Hepatocyte (in vitro differentiated cells): ENCODE measurements around the gene LEKR1.
"Not testable (repeated sequence)": the region's sequence is repeated elsewhere in the genome, so short reads cannot be mapped to it uniquely, and the experiment has no call there.

Experiments used
- EZH2 ChIP-seq: fragments of 200-600 bp; sonication (generic); IDR thresholded peaks from 2 replicates; pipeline ENCODE4 v1.6.1; 2016; ENCODE audit warnings: antibody characterized with exemption, mild to moderate bottlenecking, borderline replicate concordance
- TF ChIP-seq, protein P1 (sequence below): fragments of 200-600 bp; sonication (generic); IDR thresholded peaks from 2 replicates; pipeline ENCODE4 v1.5.1; 2016; ENCODE audit warnings: antibody characterized with exemption, mild to moderate bottlenecking; ENCODE audit not compliant: poor library complexity

- TF ChIP-seq, protein P1, sequence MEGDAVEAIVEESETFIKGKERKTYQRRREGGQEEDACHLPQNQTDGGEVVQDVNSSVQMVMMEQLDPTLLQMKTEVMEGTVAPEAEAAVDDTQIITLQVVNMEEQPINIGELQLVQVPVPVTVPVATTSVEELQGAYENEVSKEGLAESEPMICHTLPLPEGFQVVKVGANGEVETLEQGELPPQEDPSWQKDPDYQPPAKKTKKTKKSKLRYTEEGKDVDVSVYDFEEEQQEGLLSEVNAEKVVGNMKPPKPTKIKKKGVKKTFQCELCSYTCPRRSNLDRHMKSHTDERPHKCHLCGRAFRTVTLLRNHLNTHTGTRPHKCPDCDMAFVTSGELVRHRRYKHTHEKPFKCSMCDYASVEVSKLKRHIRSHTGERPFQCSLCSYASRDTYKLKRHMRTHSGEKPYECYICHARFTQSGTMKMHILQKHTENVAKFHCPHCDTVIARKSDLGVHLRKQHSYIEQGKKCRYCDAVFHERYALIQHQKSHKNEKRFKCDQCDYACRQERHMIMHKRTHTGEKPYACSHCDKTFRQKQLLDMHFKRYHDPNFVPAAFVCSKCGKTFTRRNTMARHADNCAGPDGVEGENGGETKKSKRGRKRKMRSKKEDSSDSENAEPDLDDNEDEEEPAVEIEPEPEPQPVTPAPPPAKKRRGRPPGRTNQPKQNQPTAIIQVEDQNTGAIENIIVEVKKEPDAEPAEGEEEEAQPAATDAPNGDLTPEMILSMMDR, result not testable (repeated sequence)
- TF ChIP-seq EZH2, result not testable (repeated sequence)
These were observed 69.2 kb downstream of the LEKR1 start for GRCh38 chr3:156895374-156895773.
